Liver (tissue), 3 donors: Measurements from ENCODE around the gene EXT2.

Experiments used
- FOXA1 ChIP-seq: IDR thresholded peaks from 2 replicates; pipeline ENCODE4 v1.6.1; 2016; ENCODE audit warnings: antibody characterized with exemption
- RAD21 ChIP-seq, 2 donors: IDR thresholded peaks; 2 replicates each; pipeline ENCODE4 v1.6.1; 2016; ENCODE audit warnings: antibody characterized with exemption in 2 of 2, mild to moderate bottlenecking in 2 of 2
- TAF1 ChIP-seq: conservative IDR thresholded peaks from 2 replicates; pipeline ENCODE4 v1.6.1; 2016; ENCODE audit warnings: antibody characterized with exemption, mild to moderate bottlenecking
- TF ChIP-seq, protein P1 (sequence below): fragments of 150-350 bp; IDR thresholded peaks from 2 replicates; pipeline ENCODE4 v1.5.1; 2017; ENCODE audit warnings: improper control_type of control experiment, low read depth, low read length; ENCODE audit not compliant: missing input control
- TF ChIP-seq, protein P2 (sequence below): IDR thresholded peaks from 2 replicates; pipeline ENCODE4 v1.6.1; 2016; ENCODE audit warnings: antibody characterized with exemption
- TF ChIP-seq, protein P3 (sequence below): IDR thresholded peaks from 2 replicates; pipeline ENCODE4 v1.6.1; 2016; ENCODE audit warnings: antibody characterized with exemption, mild to moderate bottlenecking
- donor health status: healthy.
- donor health status: healthy.

DNA sequence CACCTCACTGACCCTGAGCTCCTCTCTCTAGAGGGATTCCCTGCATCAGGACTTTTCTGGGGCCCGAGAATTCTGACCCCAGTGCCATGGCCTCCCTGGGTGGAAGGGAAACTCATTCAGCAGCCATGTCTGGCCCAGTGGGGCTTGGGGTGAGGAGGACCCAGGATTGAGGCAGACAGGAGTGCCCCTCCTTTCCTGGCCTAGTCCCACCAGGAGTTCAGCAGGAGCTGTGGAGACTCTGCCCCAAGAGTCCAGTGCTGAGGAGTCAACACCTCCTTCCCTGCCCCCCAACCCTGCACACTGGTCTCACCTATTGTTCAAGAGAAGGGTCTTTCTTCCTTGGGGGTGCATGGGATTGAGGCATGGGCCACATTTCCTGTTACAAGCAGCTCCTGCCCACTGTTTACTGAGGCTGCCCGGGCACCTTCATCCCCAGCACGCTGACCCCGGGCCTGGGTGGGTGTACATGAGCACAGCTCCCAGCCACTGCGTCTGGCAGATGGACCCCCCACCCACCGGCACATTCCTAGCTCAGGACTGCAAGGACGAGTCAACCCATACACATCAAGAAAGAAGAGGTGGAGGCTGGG lies 180.6 kb downstream of the EXT2 start:
- TF ChIP-seq FOXA1 (no peak), TAF1 (no peak), RAD21 (IDR thresholded peaks at IDR 0.05) (no peak)
- TF ChIP-seq, protein P1, sequence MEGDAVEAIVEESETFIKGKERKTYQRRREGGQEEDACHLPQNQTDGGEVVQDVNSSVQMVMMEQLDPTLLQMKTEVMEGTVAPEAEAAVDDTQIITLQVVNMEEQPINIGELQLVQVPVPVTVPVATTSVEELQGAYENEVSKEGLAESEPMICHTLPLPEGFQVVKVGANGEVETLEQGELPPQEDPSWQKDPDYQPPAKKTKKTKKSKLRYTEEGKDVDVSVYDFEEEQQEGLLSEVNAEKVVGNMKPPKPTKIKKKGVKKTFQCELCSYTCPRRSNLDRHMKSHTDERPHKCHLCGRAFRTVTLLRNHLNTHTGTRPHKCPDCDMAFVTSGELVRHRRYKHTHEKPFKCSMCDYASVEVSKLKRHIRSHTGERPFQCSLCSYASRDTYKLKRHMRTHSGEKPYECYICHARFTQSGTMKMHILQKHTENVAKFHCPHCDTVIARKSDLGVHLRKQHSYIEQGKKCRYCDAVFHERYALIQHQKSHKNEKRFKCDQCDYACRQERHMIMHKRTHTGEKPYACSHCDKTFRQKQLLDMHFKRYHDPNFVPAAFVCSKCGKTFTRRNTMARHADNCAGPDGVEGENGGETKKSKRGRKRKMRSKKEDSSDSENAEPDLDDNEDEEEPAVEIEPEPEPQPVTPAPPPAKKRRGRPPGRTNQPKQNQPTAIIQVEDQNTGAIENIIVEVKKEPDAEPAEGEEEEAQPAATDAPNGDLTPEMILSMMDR: no peak
- TF ChIP-seq, protein P2, sequence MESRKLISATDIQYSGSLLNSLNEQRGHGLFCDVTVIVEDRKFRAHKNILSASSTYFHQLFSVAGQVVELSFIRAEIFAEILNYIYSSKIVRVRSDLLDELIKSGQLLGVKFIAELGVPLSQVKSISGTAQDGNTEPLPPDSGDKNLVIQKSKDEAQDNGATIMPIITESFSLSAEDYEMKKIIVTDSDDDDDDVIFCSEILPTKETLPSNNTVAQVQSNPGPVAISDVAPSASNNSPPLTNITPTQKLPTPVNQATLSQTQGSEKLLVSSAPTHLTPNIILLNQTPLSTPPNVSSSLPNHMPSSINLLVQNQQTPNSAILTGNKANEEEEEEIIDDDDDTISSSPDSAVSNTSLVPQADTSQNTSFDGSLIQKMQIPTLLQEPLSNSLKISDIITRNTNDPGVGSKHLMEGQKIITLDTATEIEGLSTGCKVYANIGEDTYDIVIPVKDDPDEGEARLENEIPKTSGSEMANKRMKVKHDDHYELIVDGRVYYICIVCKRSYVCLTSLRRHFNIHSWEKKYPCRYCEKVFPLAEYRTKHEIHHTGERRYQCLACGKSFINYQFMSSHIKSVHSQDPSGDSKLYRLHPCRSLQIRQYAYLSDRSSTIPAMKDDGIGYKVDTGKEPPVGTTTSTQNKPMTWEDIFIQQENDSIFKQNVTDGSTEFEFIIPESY: no peak
- TF ChIP-seq, protein P3, sequence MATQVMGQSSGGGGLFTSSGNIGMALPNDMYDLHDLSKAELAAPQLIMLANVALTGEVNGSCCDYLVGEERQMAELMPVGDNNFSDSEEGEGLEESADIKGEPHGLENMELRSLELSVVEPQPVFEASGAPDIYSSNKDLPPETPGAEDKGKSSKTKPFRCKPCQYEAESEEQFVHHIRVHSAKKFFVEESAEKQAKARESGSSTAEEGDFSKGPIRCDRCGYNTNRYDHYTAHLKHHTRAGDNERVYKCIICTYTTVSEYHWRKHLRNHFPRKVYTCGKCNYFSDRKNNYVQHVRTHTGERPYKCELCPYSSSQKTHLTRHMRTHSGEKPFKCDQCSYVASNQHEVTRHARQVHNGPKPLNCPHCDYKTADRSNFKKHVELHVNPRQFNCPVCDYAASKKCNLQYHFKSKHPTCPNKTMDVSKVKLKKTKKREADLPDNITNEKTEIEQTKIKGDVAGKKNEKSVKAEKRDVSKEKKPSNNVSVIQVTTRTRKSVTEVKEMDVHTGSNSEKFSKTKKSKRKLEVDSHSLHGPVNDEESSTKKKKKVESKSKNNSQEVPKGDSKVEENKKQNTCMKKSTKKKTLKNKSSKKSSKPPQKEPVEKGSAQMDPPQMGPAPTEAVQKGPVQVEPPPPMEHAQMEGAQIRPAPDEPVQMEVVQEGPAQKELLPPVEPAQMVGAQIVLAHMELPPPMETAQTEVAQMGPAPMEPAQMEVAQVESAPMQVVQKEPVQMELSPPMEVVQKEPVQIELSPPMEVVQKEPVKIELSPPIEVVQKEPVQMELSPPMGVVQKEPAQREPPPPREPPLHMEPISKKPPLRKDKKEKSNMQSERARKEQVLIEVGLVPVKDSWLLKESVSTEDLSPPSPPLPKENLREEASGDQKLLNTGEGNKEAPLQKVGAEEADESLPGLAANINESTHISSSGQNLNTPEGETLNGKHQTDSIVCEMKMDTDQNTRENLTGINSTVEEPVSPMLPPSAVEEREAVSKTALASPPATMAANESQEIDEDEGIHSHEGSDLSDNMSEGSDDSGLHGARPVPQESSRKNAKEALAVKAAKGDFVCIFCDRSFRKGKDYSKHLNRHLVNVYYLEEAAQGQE: no peak
